ENCODE results near the gene SOX6.

Gene SOX6

GRCh38 chr11:16178273-16178672, 178.1 kb downstream of the SOX6 start:
- no peaks in the 10 kb centered on the region for H3K27me3 Mint-ChIP-seq
- no peak overlapping the region for H3K27ac Mint-ChIP-seq
- H3K4me3 Mint-ChIP-seq = no peak overlapping the region
- no peaks in the 10 kb centered on the region for H3K36me3 Mint-ChIP-seq
- no peaks in the 10 kb centered on the region for H3K9me3 Mint-ChIP-seq
- H3K4me1 Mint-ChIP-seq = no peaks in the 10 kb centered on the region

GRCh38 chr11:16177688-16178087, 178.7 kb downstream of the SOX6 start:
- Mint-ChIP-seq H3K4me1 (no peaks in the 10 kb centered on the region), H3K27me3 (no peaks in the 10 kb centered on the region), H3K9me3 (no peaks in the 10 kb centered on the region), H3K36me3 (no peaks in the 10 kb centered on the region), H3K4me3 (no peak overlapping the region), H3K27ac (no peak overlapping the region)

- H3K36me3 Mint-ChIP-seq = no peaks in the 10 kb centered on the region
- H3K27ac Mint-ChIP-seq = no peak overlapping the region
- no peaks in the 10 kb centered on the region for H3K4me1 Mint-ChIP-seq
- H3K27me3 Mint-ChIP-seq = no peaks in the 10 kb centered on the region
- H3K4me3 Mint-ChIP-seq = no peak overlapping the region
- H3K9me3 Mint-ChIP-seq = no peaks in the 10 kb centered on the region
These were observed 182.5 kb downstream of the SOX6 start for GRCh38 chr11:16173798-16174197.

GRCh38 chr11:16171882-16172281, 184.5 kb downstream of the SOX6 start:
- no peaks in the 10 kb centered on the region for H3K9me3 Mint-ChIP-seq
- no peak overlapping the region for H3K27ac Mint-ChIP-seq
- no peaks in the 10 kb centered on the region for H3K36me3 Mint-ChIP-seq
- H3K4me1 Mint-ChIP-seq = no peaks in the 10 kb centered on the region
- no peaks in the 10 kb centered on the region for H3K27me3 Mint-ChIP-seq
- no peak overlapping the region for H3K4me3 Mint-ChIP-seq

GRCh38 chr11:16169956-16170847, 186.1 kb downstream of the SOX6 start:
- H3K27ac Mint-ChIP-seq = no peak overlapping the region
- H3K4me1 Mint-ChIP-seq = no peaks in the 10 kb centered on the region
- no peaks in the 10 kb centered on the region for H3K9me3 Mint-ChIP-seq
- H3K4me3 Mint-ChIP-seq = no peak overlapping the region
- no peaks in the 10 kb centered on the region for H3K36me3 Mint-ChIP-seq
- H3K27me3 Mint-ChIP-seq = no peaks in the 10 kb centered on the region

- no peaks in the 10 kb centered on the region for H3K4me1 Mint-ChIP-seq
- H3K27ac Mint-ChIP-seq = no peak overlapping the region
- H3K27me3 Mint-ChIP-seq = no peaks in the 10 kb centered on the region
- H3K36me3 Mint-ChIP-seq = no peaks in the 10 kb centered on the region
- no peaks in the 10 kb centered on the region for H3K9me3 Mint-ChIP-seq
- H3K4me3 Mint-ChIP-seq = no peak overlapping the region
These were observed 186.8 kb downstream of the SOX6 start for GRCh38 chr11:16169541-16169940.

- no peaks in the 10 kb centered on the region for H3K27me3 Mint-ChIP-seq
- no peaks in the 10 kb centered on the region for H3K36me3 Mint-ChIP-seq
- H3K27ac Mint-ChIP-seq = no peak overlapping the region
- H3K4me3 Mint-ChIP-seq = no peak overlapping the region
- no peaks in the 10 kb centered on the region for H3K4me1 Mint-ChIP-seq
- no peaks in the 10 kb centered on the region for H3K9me3 Mint-ChIP-seq
These were observed 188.4 kb downstream of the SOX6 start for GRCh38 chr11:16167706-16168487.

- Mint-ChIP-seq H3K4me1 (no peaks in the 10 kb centered on the region), H3K36me3 (no peaks in the 10 kb centered on the region), H3K9me3 (no peaks in the 10 kb centered on the region), H3K4me3 (no peak overlapping the region), H3K27me3 (no peaks in the 10 kb centered on the region), H3K27ac (no peak overlapping the region)
These were observed 189.8 kb downstream of the SOX6 start for GRCh38 chr11:16166571-16166970.

GRCh38 chr11:16160146-16160545, 196.2 kb downstream of the SOX6 start:
- no peak overlapping the region for H3K27ac Mint-ChIP-seq
- H3K27me3 Mint-ChIP-seq = no peaks in the 10 kb centered on the region
- H3K9me3 Mint-ChIP-seq = no peaks in the 10 kb centered on the region
- no peaks in the 10 kb centered on the region for H3K36me3 Mint-ChIP-seq
- H3K4me1 Mint-ChIP-seq = no peaks in the 10 kb centered on the region
- no peak overlapping the region for H3K4me3 Mint-ChIP-seq

- Mint-ChIP-seq H3K4me3 (no peak overlapping the region), H3K36me3 (no peaks in the 10 kb centered on the region), H3K27me3 (no peaks in the 10 kb centered on the region), H3K27ac (no peak overlapping the region), H3K4me1 (no peaks in the 10 kb centered on the region), H3K9me3 (no peaks in the 10 kb centered on the region)
These were observed 197.8 kb downstream of the SOX6 start for GRCh38 chr11:16158426-16158994.

- H3K27ac Mint-ChIP-seq = no peak overlapping the region
- H3K27me3 Mint-ChIP-seq = no peaks in the 10 kb centered on the region
- H3K36me3 Mint-ChIP-seq = no peaks in the 10 kb centered on the region
- no peaks in the 10 kb centered on the region for H3K9me3 Mint-ChIP-seq
- no peaks in the 10 kb centered on the region for H3K4me1 Mint-ChIP-seq
- H3K4me3 Mint-ChIP-seq = no peak overlapping the region
These were observed 199.0 kb downstream of the SOX6 start for GRCh38 chr11:16157327-16157726.

- H3K27ac Mint-ChIP-seq = no peak overlapping the region
- H3K9me3 Mint-ChIP-seq = no peaks in the 10 kb centered on the region
- no peaks in the 10 kb centered on the region for H3K4me1 Mint-ChIP-seq
- H3K27me3 Mint-ChIP-seq = no peaks in the 10 kb centered on the region
- no peak overlapping the region for H3K4me3 Mint-ChIP-seq
- no peaks in the 10 kb centered on the region for H3K36me3 Mint-ChIP-seq
These were observed 200.9 kb downstream of the SOX6 start for GRCh38 chr11:16155448-16155847.

GRCh38 chr11:16154715-16155396, 201.5 kb downstream of the SOX6 start:
- Mint-ChIP-seq H3K36me3 (no peaks in the 10 kb centered on the region), H3K27ac (no peak overlapping the region), H3K4me3 (no peak overlapping the region), H3K27me3 (no peaks in the 10 kb centered on the region), H3K4me1 (no peaks in the 10 kb centered on the region), H3K9me3 (no peaks in the 10 kb centered on the region)

GRCh38 chr11:16153951-16154350, 202.4 kb downstream of the SOX6 start:
- Mint-ChIP-seq H3K9me3 (no peaks in the 10 kb centered on the region), H3K4me3 (no peak overlapping the region), H3K4me1 (no peaks in the 10 kb centered on the region), H3K36me3 (no peaks in the 10 kb centered on the region), H3K27ac (no peak overlapping the region), H3K27me3 (no peaks in the 10 kb centered on the region)

- Mint-ChIP-seq H3K4me1 (no peaks in the 10 kb centered on the region), H3K4me3 (no peak overlapping the region), H3K36me3 (no peaks in the 10 kb centered on the region), H3K27me3 (no peaks in the 10 kb centered on the region), H3K27ac (no peak overlapping the region), H3K9me3 (no peaks in the 10 kb centered on the region)
These were observed 205.2 kb downstream of the SOX6 start for GRCh38 chr11:16151138-16151537.
